Kidney (tissue), 14 donors: ENCODE data around the gene KLHL10. TPM values are rescaled to one million over a fixed set of nuclear protein-coding genes. Genes with fewer than 3 reads are reported as not detected.
A peak's percentile ranks its signal among the peaks of the same experiment; 100 is the strongest.

Experiments
- DNase-seq, 5 donors: peaks; one replicate each; pipeline ENCODE4 v3.0.0-alpha.2; 2013 to 2020
- FAIRE-seq: peaks from 2 replicates; lab custom pipeline; 2012; peaks lifted over from hg19 to GRCh38; lab: Jason Lieb, UNC
- H3K27ac ChIP-seq, 2 donors: one replicate each; pipeline ENCODE4 v1.7.0; 2013; ENCODE audit warnings: low read depth in 2 of 2, low read length in 2 of 2, inconsistent platforms in 1 of 2
- H3K27me3 ChIP-seq: one replicate; pipeline ENCODE4 v1.7.1; 2013; ENCODE audit warnings: low read length, inconsistent platforms; ENCODE audit not compliant: control insufficient read depth, insufficient read depth
- H3K36me3 ChIP-seq, 3 donors: one replicate each; pipeline versions ENCODE4 v1.7.0 to v1.7.1; 2013; ENCODE audit warnings: low read length in 3 of 3, control low read depth in 1 of 3, inconsistent platforms in 1 of 3; ENCODE audit not compliant: insufficient read depth in 3 of 3, control insufficient read depth in 2 of 3
- H3K4me1 ChIP-seq, 3 donors: one replicate each; pipeline versions ENCODE4 v1.7.0 to v1.7.1; 2013; ENCODE audit warnings: low read length in 3 of 3, inconsistent platforms in 1 of 3, low read depth in 1 of 3; ENCODE audit not compliant: control insufficient read depth in 2 of 3, insufficient read depth in 2 of 3
- H3K4me3 ChIP-seq, 3 donors: one replicate each; pipeline versions ENCODE4 v1.7.0 to v1.8.1; 2013; ENCODE audit warnings: low read length in 3 of 3, control low read depth in 1 of 3, inconsistent platforms in 1 of 3
- H3K9ac ChIP-seq, 3 donors: one replicate each; pipeline versions ENCODE4 v1.7.0 to v1.7.1; 2013; ENCODE audit warnings: low read length in 3 of 3, control low read depth in 1 of 3, inconsistent platforms in 1 of 3
- H3K9me3 ChIP-seq, 3 donors: one replicate each; pipeline versions ENCODE4 v1.7.0 to v1.7.1; 2013; ENCODE audit warnings: low read length in 3 of 3, control low read depth in 1 of 3, inconsistent platforms in 1 of 3; ENCODE audit not compliant: control insufficient read depth in 2 of 3, insufficient read depth in 1 of 3
- CTCF ChIP-seq: IDR thresholded peaks from 3 replicates; pipeline ENCODE4 v1.5.1; 2012; ENCODE audit warnings: mild to moderate bottlenecking, moderate library complexity, borderline replicate concordance; ENCODE audit not compliant: insufficient read depth; ENCODE audit errors: extremely low read depth
- intact Hi-C: fragments of 100-400 bp; cut with DNase I; formaldehyde crosslinking; loops from one replicate; pipeline ENCODE4 v1.11.1; 2022
- polyA plus RNA-seq: library from polyadenylated mRNA; stranded (reverse); fragments of 350-450 nt; fragmentation: Illumina TruSeq; extraction: RNeasy Lipid Tissue Mini Kit (QIAGEN cat#74804); gene quantifications from one replicate; pipeline ENCODE4 v1.2.3, GENCODE V29; 2014; ENCODE audit warnings: low read depth, low replicate concordance; ENCODE audit not compliant: insufficient read depth
- total RNA-seq: library from RNA; stranded (reverse); fragmentation: NEBNext Ultra II Directional; extraction: Animal tissue kit (Norgen Biotek cat#: 25700); gene quantifications from one replicate; pipeline ENCODE4 v1.2.1, GENCODE V29; 2021
- donor health status: control.
- donor health status: control.
- donor health status: control.
- donor health status: control.
- donor health status: control.
- donor health status: DM: yes; HTN: yes; CAD: no.
- donor health status: Normal renal cell carcinoma (clear cell type).

The KLHL10 gene
- total and polyA plus RNA-seq, 2 donors from 2014 or later, result 0.28 TPM; not detected in 1

- DNase-seq (no peak), FAIRE-seq (no peak)
- peak overlapping the region; percentile 80 to 84 for H3K27ac ChIP-seq
- H3K4me1 ChIP-seq, result peaks cover 3 to 27% (median 17%) of the 10 kb centered on the region in 3 donors
- no peaks in the 10 kb centered on the region for H3K27me3 ChIP-seq
- no peaks in the 10 kb centered on the region for H3K36me3 ChIP-seq
- H3K9me3 ChIP-seq, result no peaks in the 10 kb centered on the region
- intact Hi-C loops, result no loop called here
- H3K9ac ChIP-seq, result no peak overlapping the region
- TF ChIP-seq CTCF, result no peak
- no peak overlapping the region for H3K4me3 ChIP-seq
Observed at GRCh38 chr17:41794540-41794975, 43.1 kb upstream of the KLHL10 start.

- Histone ChIP-seq H3K27ac (no peak overlapping the region), H3K9me3 (no peaks in the 10 kb centered on the region), H3K9ac (no peak overlapping the region), H3K4me3 (no peak overlapping the region), H3K4me1 (peaks cover 3 to 32% (median 24%) of the 10 kb centered on the region in 3 donors), H3K27me3 (no peaks in the 10 kb centered on the region), H3K36me3 (no peaks in the 10 kb centered on the region)
- DNase-seq (peak in 1 of 5 donors; percentile 51), FAIRE-seq (no peak)
- no peak for TF ChIP-seq CTCF
- intact Hi-C loops, result no loop called here
Observed at GRCh38 chr17:41796121-41796895, 41.3 kb upstream of the KLHL10 start.

- no peaks in the 10 kb centered on the region for H3K36me3 ChIP-seq
- no peaks in the 10 kb centered on the region for H3K9me3 ChIP-seq
- H3K4me1 ChIP-seq, result peaks cover 3 to 26% (median 26%) of the 10 kb centered on the region in 3 donors
- no peaks in the 10 kb centered on the region for H3K27me3 ChIP-seq
- no peak for TF ChIP-seq CTCF
- no peak overlapping the region for H3K4me3 ChIP-seq
- intact Hi-C loops, result no loop called here
- no peak overlapping the region for H3K9ac ChIP-seq
- DNase-seq, result no peak
- no peak for FAIRE-seq
- no peak overlapping the region for H3K27ac ChIP-seq
Observed at GRCh38 chr17:41797377-41797776, 40.2 kb upstream of the KLHL10 start.
